ENCODE results near the gene KPTN. TPM values are rescaled to one million over a fixed set of nuclear protein-coding genes. Genes with fewer than 3 reads are reported as not detected.

KPTN gene
- total and polyA plus RNA-seq, 2 of the 8 experiments (the other 6 are each of a cell fraction or from before 2014, with no cell fraction given), result 23.6 to 31.3 TPM

DNA sequence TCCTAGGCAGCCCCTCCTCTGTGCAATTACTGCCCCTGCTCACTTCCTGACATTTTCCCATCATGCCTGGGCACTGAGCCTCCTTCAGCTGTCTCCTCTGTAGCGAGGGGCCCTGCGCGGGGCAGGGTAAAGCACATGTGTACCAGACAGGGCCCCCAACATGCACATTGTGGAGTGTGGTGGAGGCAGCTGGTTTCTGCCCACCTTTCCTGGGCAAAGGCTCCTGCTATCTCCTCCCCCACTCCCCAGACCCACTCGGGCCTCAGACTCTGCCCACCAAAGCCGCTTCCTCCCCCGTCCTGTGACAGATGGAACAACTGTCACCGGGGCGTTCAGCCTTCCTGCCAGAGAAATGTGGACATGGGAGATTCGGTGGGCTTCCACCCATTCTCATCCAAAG is 2.9 kb upstream of the KPTN start:
- Histone ChIP-seq H3K23ac (ENCODE audit: insufficient read length) (no peak overlapping the region), H3K4me1 (replicated peaks in 1 of 4; ENCODE audit: control insufficient read depth in 3 of 4, insufficient read depth in 4 of 4, low read length in 3 of 4) (peaks cover 0 to 4% (median under 1%) of the 10 kb centered on the region in 4 experiments; a peak in 2 of 7 replicates), H3K56ac (replicated peaks; ENCODE audit: insufficient read length, low read depth, low read length) (no peak overlapping the region), H3K14ac (ENCODE audit: insufficient read length) (no peak overlapping the region), H3K79me2 (ENCODE audit: control insufficient read depth in 1 of 2, insufficient read depth in 2 of 2, low read length in 2 of 2) (no peaks in the 10 kb centered on the region), H2AK5ac (ENCODE audit: low read depth, low read length) (no peak overlapping the region), H4K91ac (replicated peaks; ENCODE audit: insufficient read length, low read length) (no peak overlapping the region), H3K4me3 (ENCODE audit: extremely low read depth in 1 of 4, insufficient read depth in 2 of 4, low read depth in 3 of 4, low read length in 4 of 4) (no peak overlapping the region), H3K79me1 (ENCODE audit: low read depth, low read length) (no peaks in the 10 kb centered on the region), H3K4ac (replicated peaks; ENCODE audit: insufficient read length, low read depth, low read length) (no peak overlapping the region), H2BK20ac (ENCODE audit: low read length) (no peak overlapping the region), H3K9me3 (ENCODE audit: insufficient read depth in 2 of 2, low read depth in 1 of 2, low read length in 1 of 2) (no peaks in the 10 kb centered on the region), H2AFZ (ENCODE audit: low read length) (no peak overlapping the region), H3K27ac (ENCODE audit: low read depth, low read length) (no peak overlapping the region), H2BK5ac (ENCODE audit: low read depth, low read length) (no peak overlapping the region), H3K27me3 (replicated peaks in 1 of 4; ENCODE audit: control insufficient read depth in 3 of 4, extremely low read depth in 1 of 4, insufficient read depth in 3 of 4, low read length in 3 of 4) (no peaks in the 10 kb centered on the region), H2BK120ac (replicated peaks; ENCODE audit: low read depth, low read length) (no peak overlapping the region), H3K4me2 (ENCODE audit: insufficient read depth in 1 of 2, low read depth in 2 of 2, low read length in 2 of 2) (no peak overlapping the region), H3K9ac (replicated peaks in 1 of 4; ENCODE audit: extremely low read depth in 1 of 4, low read depth in 3 of 4, low read length in 3 of 4) (no peak overlapping the region), H2BK12ac (ENCODE audit: low read depth, low read length) (no peak overlapping the region), H3K23me2 (ENCODE audit: low read depth, low read length) (peaks cover 12% of the 10 kb centered on the region; the same call in 1 of the 2 replicates), H2BK15ac (ENCODE audit: low read length) (no peak overlapping the region), H4K5ac (ENCODE audit: insufficient read length, low read depth, low read length) (no peak overlapping the region), H3K18ac (ENCODE audit: extremely low read depth, low read length) (no peak overlapping the region), H3K36me3 (ENCODE audit: control insufficient read depth in 2 of 4, insufficient read depth in 4 of 4, low read length in 3 of 4) (peaks cover 3 to 10% (median 5%) of the 10 kb centered on the region in 4 experiments; a peak in 4 of 8 replicates), H4K8ac (ENCODE audit: extremely low read depth, insufficient read depth, low read length) (no peak overlapping the region), H4K20me1 (replicated peaks in 1 of 2; ENCODE audit: control insufficient read depth in 1 of 2, insufficient read depth in 2 of 2, low read length in 2 of 2) (peaks cover 0 to 9% of the 10 kb centered on the region in 2 experiments)
- CTCF ChIA-PET (ENCODE audit: partially characterized antibody), result interaction anchor here (1.1 to 6.3 kb wide), 6 partner anchors 9 to 213 kb away, joined by 3 to 32 read pairs (median 6); no protein-coding TSS in a partner anchor
- TF ChIP-seq POLR2A (IDR thresholded peaks at IDR 0.05; ENCODE audit: control extremely low read depth in 1 of 2, low read depth in 2 of 2, low read length in 2 of 2) (no peak), SAP30 (IDR thresholded peaks at IDR 0.05; ENCODE audit: insufficient read depth, insufficient replicate concordance, low read length) (no peak), SIX5 (IDR thresholded peaks at IDR 0.05; ENCODE audit: low read depth, low read length) (no peak), POLR2AphosphoS5 (IDR thresholded peaks at IDR 0.05; ENCODE audit: low read depth, low read length) (no peak), GTF2F1 (IDR thresholded peaks at IDR 0.05; ENCODE audit: borderline replicate concordance, low read depth, low read length) (no peak)
- POLR2A ChIA-PET (ENCODE audit: partially characterized antibody), result interaction anchor here (0.6 to 5.0 kb wide), 3 partner anchors 10 to 66 kb away, joined by 3 to 55 read pairs (median 4); no protein-coding TSS in a partner anchor
- FAIRE-seq (no peak), DNase-seq (ENCODE audit: low read depth in 1 of 2, low spot score in 2 of 2) (no peak)
- WGBS, 2 experiments (ENCODE audit: extremely low coverage in 1 of 2, insufficient coverage in 1 of 2, insufficient read length in 1 of 2, insufficient replicate concordance in 2 of 2, low coverage in 1 of 2, low lambda C conversion rate in 2 of 2, missing lambda C conversion rate in 1 of 2), result 87% methylated on average over 9 of the region's 9 CpGs; no CpG with 5 or more reads in 1 of the 2 experiments

All from H1 (cell line).